ENCODE data around the gene SETDB2. TPM values are rescaled to one million over a fixed set of nuclear protein-coding genes. Genes with fewer than 3 reads are reported as not detected.

The SETDB2 gene
- total and polyA plus RNA-seq, 10 of the 15 experiments (the other 5 are each of a cell fraction or from before 2014, with no cell fraction given), result 1.2 to 10.0 (median 7.4) TPM

GRCh38 chr13:49429121-49429520, 15.0 kb upstream of the SETDB2 start:
- no peak overlapping the region for H3K4me3 ChIP-seq
- DNase-seq (ENCODE audit: low read depth, low spot score) (no peak), FAIRE-seq (no peak), ATAC-seq (no peak)
- RAD21 ChIA-PET (ENCODE audit: unreplicated experiment), result interaction anchor here (1.4 kb wide), 1 partner anchor 177 kb away, joined by 4 read pairs; no protein-coding TSS in a partner anchor
- TF ChIP-seq RELB (IDR thresholded peaks at IDR 0.05; ENCODE audit: low read depth), result no peak
- TF ChIP-seq BHLHE40 (IDR thresholded peaks at IDR 0.05; ENCODE audit: borderline replicate concordance in 1 of 2, low read depth in 2 of 2, low read length in 1 of 2), result no peak
- TF ChIP-seq WRNIP1 (IDR thresholded peaks at IDR 0.05; ENCODE audit: borderline replicate concordance, low read depth, low read length), result no peak
- TF ChIP-seq NKRF (conservative IDR thresholded peaks at IDR 0.05), result no peak
- POLR2A ChIA-PET, result interaction anchor here (1.2 kb wide), 1 partner anchor 13 kb away, joined by 3 read pairs; no protein-coding TSS in a partner anchor
- H3K9ac ChIP-seq (ENCODE audit: control insufficient read depth, insufficient read depth, low read length), result no peak overlapping the region
- H4K20me1 ChIP-seq (ENCODE audit: control insufficient read depth, insufficient read depth), result no peaks in the 10 kb centered on the region
- CTCF ChIA-PET, result interaction anchor here (1.1 kb wide), 1 partner anchor 178 kb away, joined by 5 read pairs; no protein-coding TSS in a partner anchor
- no peaks in the 10 kb centered on the region; a peak in 1 of 4 replicates for H3K36me3 ChIP-seq (ENCODE audit: control insufficient read depth in 2 of 2, insufficient read depth in 2 of 2, low read length in 1 of 2)
- H3K4me1 ChIP-seq (ENCODE audit: control insufficient read depth, insufficient read depth, low read length), result no peaks in the 10 kb centered on the region
- no peak overlapping the region for H3K27ac ChIP-seq (ENCODE audit: control insufficient read depth, insufficient read depth)
- no peaks in the 10 kb centered on the region for H3K9me3 ChIP-seq (replicated peaks; ENCODE audit: control insufficient read depth, insufficient read depth, low read length)
- SMC1A ChIA-PET (ENCODE audit: uncharacterized antibody, unreplicated experiment), result interaction anchor here (0.6 to 1.6 kb wide), 3 partner anchors 21 to 175 kb away, joined by 3 to 6 read pairs (median 4); no protein-coding TSS in a partner anchor
- intact Hi-C loops (cut with micrococcal nuclease; ENCODE audit: unreplicated experiment), result no loop called here
- no peak overlapping the region for H2AFZ ChIP-seq (ENCODE audit: control insufficient read depth, low read depth, low read length)
- in situ Hi-C loops (cut with MboI), result no loop called here
- H3K27me3 ChIP-seq (replicated peaks in 1 of 2; ENCODE audit: control insufficient read depth in 2 of 2, insufficient read depth in 2 of 2, low read length in 1 of 2), result no peaks in the 10 kb centered on the region
- H3K79me2 ChIP-seq (ENCODE audit: control insufficient read depth, insufficient read depth, low read length), result no peaks in the 10 kb centered on the region
- no peak overlapping the region for H3K4me2 ChIP-seq (ENCODE audit: control insufficient read depth, insufficient read depth)
- 53% methylated on average over 1 of the region's 1 CpG for WGBS (ENCODE audit: insufficient coverage, insufficient replicate concordance, low lambda C conversion rate, missing lambda C conversion rate)
- BruUV-seq (replicated peaks), result no TSS peak

Data from GM12878 (cell line).